ENCODE data around the gene ID1.

The ID1 gene, protein sequence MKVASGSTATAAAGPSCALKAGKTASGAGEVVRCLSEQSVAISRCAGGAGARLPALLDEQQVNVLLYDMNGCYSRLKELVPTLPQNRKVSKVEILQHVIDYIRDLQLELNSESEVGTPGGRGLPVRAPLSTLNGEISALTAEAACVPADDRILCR

DNA sequence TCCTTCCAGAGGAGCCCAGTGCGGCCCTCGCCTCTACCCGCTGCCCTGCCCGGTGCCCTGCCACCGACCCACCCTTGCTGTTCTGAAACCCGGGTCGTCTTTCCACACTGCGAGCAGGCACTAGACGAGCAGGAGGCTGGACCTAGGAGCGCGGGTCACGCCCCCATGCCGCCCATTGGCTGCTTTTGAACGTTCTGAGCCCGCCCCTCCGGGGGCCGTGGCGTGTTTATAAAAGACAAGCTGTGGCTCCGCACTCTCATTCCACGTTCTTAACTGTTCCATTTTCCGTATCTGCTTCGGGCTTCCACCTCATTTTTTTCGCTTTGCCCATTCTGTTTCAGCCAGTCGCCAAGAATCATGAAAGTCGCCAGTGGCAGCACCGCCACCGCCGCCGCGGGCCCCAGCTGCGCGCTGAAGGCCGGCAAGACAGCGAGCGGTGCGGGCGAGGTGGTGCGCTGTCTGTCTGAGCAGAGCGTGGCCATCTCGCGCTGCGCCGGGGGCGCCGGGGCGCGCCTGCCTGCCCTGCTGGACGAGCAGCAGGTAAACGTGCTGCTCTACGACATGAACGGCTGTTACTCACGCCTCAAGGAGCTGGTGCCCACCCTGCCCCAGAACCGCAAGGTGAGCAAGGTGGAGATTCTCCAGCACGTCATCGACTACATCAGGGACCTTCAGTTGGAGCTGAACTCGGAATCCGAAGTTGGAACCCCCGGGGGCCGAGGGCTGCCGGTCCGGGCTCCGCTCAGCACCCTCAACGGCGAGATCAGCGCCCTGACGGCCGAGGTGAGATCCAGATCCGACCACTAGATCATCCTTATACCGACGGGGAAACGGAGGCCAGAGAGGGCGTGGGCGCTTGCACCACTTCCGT lies at the start of gene ID1:
Gene ID1 (plus strand): TSS at position 259 of the 871 bp plus-strand sequence. CDS start 99 bp downstream, at position 358.
- peak; percentile 98 for DNase-seq

DNA sequence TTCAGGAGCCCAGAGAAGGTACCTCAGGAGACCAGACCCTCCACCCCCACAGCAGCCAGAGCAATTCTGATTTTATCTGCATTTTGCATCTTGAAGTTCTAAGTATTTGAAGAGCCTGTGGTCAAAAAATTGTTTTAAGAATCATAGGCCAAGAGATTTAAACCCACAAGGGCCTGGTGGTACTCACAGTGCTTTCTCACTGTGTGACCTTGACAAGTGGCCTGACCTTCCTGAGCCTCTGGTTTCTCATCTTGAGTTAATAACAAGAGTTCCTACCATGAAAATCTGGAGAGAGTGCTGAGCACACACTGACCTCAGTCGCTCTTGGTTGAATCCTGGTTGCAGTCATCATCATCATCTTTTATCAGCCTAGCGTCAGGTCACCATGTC lies 45.4 kb upstream of the ID1 start:
- no peak for DNase-seq

DNA sequence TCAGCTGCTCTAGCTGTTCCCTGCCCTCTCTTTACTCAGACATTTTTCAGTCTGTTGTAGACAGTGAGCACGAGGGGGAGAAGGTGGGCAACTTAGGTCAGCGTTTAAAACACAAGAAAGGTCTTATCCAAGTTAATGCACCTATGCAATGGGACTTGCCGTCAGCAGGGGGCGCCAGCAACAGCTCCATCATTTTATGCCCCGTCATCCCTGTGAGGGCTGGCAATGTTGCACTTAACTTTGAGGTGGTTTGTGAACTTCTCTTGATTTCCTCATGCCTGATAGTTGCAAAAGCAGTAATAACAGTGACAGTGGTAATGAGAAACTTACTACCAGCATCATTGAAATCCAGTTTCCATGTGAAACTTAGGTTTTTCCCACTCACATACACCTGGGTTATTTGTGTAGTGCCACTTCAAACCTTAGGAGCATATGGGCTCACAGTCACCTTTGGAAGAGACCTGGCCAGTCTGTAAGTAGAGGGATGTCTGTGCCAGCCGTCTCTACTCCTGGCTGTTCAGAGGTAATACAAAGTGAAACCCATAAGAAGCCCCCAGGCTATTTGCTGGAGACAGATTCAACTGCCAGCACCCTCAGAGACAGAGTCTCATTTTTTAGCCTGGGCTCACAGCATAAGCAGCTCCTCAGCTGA lies 44.9 kb upstream of the ID1 start:
- peak; percentile 51 for DNase-seq

DNA sequence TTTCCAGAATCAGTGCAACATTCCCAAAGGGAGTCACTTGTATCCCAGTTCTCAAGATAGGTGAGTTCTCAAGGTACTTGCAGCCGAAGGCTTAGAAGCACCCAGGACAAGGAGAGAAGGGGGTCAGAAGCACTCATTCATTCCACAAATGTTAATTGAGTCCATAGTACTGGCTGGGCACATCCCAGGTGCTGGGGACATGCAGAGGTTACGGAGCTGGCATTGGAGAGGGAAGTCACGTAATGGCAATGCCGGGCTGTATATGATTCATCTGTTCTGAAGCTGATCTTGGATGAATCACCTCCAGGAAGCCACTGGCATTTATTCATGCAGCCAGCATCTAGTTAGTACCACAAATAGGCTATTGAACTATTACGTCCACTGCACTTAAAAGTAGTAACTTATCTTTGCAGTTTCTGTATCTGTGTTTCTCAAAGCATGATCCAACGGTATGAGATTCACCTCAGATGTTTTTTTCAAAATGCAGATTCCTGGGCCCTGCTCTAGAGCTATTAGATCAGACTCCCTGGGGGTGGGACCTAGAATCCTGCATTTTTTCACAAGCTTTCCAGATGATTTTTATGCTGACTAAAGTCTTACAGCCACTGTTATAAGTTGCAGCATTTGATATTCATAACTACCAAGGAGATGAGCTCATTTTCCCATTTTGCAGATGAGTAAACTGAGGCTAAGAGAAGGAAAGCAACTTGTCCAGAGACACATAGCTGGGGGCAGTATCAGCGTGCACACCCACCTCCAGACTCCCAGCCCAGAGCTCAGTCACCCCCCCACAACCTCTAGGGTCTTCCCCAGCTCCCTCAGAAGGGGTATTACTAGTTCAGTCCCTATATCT lies 44.1 kb upstream of the ID1 start:
- no peak for DNase-seq

DNA sequence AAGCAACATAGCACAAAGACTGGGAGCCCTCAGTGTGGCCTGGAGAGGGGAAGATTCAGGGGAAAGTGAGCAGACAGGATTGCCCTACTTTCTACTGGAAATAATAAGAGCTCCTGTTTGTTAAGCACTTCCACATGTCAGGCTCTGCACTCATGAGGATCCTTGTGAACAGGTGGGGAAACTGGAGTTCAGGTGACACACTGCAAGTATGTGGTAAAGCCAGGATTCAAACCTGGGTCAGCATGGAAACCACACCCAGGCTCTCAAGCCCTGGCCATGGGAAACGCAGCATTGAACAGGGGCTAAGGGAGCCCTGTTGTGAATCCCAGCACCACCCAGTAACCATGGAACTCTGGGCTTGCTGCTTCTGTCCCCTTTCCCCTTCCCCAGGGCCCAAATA lies 42.8 kb upstream of the ID1 start:
- no peak for DNase-seq

DNA sequence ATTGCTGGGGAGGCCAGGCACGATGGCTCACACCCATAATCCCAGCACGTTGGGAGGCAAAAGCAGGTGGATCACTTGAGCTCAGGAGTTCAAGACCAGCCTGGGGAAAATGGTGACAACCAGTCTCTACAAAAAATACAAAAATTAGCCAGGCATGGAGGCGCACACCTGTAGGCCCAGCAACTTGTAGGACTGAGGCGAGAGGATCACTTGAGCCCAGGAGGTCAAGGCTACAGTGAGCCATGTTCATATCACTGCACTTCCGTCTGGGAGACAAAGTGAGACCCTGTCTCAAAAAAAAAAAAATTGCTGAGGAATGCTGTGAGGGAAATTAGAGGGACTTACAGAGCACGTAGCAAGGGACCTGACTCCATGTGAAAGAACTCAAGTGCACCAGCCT lies 40.8 kb upstream of the ID1 start:
- DNase-seq: no peak

DNA sequence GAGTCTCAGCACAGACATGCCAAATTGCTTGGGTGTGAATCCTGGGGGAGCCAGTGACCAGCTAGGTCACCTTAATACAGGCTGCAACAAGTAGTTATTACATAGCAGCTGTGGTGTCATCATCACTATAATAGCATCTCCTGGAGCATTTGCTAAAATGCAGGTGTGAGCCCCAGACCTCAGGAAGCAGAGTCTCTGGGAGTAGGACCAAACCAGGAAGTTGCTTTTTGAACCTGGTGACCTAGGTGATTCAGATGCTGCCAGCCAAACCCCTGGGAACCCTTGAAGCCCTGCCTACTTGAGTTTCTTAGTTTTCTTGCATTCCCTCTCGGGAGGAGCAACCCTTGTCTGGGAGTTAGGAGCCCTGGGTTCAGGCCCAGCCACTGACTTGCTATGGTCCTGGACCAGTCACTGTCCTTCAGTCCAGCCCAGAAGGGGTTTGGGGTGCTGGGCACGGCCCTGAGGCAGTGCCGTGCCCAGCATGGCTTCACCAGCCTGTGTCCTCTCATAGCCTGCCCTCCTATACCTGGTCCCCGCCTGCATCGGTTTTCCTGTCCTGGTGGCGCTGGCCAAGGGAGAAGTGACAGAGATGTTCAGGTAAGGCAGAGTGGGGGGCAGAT lies 39.3 kb upstream of the ID1 start:
- DNase-seq: no peak

DNA sequence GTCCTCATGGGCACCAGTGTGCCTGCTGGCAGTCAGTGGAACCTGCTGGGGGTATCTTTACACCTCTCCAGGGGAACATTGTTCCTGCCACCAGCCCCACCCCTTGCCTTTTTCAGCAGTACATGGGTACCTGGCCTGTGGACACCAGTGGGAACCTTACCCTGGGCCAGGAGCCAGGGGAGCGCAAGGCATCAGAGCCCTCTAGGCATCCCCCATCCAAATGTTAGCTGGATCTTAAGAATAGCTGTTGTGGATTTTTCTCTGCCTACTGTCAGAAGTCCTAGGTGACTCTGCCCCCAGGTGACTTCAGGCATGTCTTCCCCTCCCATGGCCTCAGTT lies 38.8 kb upstream of the ID1 start:
- no peak for DNase-seq

DNA sequence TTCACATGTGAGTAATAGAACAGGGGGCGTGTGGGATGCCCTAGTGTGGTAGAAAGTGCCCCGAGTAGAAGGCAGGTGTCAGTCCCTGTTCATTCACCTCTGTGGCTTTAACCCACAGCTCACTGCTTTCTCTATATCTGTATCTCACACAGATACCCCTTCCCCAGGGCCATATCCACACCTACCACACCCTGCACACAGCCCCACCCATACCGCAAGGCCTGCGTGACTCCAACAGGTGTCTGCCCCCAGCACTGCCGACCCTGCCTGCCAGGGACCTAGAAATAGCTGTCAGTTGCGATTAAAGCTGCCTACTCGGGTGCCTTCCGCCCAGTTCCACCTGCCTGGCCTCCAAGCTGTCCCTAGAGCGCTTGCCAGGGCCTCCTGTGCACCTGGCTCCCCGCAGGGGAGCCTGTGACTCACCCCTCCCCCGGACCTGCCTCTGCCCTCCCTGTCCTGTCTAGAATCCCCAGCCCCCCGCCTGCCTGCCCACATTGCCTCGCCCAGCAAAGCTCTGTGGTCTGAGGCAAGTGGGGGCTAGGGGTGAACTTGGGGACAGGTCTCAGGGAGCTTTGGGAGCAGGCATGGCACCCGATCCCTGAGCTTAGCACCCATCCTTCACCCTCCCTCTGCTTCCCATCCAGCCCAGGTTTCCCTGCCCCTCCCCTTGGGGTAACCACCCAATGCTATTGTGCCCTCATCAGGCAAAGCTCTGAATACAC lies 38.3 kb upstream of the ID1 start:
- DNase-seq: no peak

DNA sequence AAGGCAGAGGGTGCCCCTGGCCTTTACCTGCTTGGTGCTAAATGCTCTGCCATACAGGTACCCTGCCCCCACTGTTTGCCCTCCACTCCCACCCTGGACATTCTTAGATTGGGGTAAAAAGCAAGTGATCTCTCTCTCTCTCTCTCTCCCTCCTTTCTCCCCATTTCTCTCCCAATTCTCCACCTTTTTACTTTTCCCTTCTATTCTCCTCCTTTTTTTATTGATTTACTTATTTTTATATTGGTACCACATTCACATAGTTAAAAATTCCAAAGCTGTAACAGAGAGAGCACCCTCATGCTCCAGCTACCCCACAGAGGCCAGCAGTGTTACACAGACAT lies 37.7 kb upstream of the ID1 start:
- no peak for DNase-seq

DNA sequence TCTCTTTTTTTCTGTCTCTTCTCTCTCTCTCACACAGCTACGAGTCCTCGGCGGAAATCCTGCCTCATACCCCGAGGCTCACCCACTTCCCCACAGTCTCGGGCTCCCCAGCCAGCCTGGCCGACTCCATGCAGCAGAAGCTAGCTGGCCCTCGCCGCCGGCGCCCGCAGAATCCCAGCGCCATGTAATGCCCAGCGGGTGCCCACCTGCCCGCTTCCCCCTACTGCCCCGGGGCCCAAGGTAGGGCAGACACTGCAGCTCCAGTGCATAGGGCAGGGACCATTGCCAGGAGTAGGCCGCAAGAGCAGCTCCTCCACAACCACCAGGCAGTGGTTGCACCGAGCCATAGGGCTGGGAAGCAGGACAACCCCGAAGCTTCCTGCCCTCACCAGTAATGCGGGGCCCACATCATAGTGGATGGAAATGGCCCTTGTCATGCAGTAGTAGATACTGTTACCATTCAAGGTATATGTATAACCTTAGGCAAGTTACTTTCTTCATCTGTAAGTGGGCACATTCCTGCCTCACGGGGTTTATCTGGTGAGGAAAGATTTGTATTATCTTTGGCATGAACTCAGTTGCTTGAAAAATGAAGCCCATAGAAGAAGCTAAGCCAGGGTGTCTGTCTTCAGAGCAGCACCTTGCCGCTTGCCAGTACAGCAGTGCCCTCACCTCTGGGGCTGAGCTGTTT lies 36.9 kb upstream of the ID1 start:
- DNase-seq: no peak

DNA sequence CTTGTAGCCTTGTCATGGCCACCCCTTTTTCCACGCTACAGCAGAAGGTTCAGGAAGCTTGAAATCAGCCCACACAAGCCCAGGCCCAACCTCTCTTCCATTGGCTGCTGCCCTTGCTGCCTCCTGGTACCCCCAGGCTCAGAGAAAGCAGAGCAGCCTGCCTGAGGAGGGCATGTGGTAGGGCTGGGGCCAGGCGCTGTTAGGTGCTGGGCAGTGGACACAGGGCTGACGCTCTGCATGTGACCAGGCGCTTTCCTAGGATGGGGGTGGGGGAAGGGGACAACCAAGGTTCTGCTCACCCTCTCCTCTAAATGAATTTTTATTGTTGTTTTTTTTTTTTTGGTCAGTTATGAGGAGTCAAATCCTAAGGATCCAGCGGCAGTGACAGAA lies 36.3 kb upstream of the ID1 start:
- no peak for DNase-seq

DNA sequence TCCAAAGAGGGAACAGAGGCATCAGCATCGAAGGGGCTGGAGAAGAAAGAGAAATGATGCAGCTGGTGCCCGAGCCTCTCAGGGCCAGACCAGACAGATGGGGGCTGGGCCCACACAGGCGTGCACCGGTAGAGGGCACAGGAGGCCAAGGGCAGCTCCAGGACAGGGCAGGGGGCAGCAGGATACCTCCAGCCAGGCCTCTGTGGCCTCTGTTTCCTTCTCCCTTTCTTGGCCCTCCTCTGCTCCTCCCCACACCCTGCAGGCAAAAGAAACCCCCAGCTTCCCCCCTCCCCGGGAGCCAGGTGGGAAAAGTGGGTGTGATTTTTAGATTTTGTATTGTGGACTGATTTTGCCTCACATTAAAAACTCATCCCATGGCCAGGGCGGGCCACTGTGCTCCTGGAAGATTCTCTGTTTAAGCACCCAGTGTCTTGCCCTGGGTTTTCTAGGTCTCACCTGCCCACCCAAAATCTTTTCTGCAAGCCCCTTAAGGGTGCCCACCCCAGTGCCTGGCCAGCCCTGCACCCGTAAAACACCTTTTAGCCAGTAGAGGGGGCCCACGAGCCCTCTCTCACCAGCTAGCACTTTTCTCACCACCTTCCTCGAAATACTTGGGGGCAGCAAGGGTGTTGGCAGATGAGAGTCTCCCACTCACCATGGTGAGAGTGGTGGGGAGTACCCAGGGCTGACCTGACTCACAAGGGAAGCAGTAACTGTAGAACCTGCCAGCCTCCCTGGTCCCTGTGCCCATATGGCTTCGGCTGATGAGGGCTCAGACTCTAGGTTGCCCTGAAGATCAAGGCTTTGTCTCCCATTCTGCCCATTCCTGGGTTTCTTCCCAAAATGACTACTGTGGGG lies 35.7 kb upstream of the ID1 start:
- peak; percentile 80 for DNase-seq

DNA sequence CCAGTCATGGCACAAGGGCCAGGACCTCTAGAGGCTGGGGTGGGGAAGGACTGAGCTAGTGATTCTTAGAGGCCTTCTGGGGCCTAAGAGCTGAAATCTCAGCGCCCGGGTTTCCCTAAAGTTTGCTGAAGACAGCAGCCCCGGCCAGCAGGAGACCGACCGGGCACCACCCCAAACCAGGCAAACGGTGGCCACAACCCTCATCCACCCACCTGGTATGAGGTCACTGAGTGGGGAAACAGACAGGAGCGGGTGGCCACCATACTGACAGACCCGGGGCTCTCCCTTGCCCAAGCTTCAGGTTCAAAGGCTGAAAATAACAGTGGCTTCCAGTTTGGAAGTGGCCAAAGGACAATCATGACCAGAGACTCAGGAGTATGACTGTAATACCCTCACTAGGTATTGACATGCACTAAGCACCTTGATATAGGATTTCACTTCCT lies 35.0 kb upstream of the ID1 start:
- no peak for DNase-seq

DNA sequence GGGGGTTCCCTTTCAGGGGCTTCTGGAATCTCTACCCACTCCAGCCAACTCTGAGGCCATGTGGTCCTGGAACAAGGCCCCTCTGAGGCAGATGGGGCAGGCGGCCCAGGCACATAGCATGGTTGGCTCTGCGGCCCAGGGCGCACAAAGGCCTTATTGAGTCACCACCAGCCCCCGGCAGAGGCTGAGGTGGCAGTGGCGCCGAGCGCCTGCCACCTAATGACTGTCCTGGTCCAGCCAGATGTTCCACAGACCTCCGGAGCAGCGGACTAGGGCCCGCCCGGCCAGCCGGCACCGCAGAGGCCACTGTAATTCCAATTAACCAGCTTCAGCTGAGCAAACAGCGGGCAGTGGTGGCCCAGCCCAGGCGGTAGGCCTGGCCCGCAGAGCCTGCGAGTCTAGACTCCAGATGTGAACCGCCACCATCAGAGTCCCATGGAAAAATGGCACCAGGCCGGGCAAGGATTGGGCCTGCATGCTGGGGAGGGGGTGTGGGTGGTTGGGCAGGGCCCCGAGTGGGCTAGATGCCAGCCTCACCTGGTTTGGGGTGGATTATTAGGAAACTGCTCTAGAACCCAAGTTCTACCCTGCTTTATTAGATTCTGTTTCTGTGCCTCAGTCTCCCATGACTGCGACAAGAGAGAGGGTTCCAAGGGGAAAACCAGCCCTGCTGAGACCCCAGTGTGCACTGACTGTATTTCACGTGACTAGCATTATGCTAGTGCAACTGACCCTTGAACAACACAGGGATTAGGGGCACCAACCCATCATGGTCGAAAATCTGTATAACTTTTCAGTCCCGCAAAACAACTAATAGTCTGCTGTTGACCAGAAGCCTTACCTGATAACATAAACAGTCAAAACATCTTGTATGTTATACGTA lies 34.1 kb upstream of the ID1 start:
- DNase-seq: no peak

DNA sequence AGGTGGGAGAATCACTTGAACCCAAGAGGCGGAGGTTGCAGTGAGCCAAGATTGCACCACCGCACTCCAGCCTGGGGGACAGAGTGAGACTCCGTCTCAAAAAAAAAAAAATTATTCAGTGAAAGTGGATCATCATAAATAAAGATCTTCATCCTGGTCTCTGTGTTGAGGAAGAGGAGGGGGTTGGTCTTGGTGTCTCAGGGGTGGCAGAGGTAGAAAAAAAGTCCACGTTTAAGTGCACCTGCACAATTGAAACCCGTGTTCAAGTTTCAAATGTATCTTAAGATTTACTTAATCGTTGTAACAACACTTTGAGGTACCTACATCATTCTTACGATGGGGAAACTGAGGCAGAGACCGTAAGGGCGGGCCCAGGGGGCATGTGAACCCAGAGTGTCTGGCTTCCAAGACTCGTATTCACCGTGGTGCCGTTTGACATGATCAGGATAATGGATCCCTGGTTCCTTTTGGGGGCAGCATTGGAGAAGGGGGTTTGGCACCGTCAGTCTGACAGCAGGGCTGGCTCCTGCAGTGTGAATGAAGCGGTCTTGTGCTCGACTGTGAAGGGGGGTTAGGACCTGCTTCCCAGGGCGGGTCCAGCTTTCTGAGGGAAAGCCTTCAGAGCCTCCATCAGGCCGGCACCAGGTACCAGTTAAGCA lies 32.9 kb upstream of the ID1 start:
- peak; percentile 24 for DNase-seq

DNA sequence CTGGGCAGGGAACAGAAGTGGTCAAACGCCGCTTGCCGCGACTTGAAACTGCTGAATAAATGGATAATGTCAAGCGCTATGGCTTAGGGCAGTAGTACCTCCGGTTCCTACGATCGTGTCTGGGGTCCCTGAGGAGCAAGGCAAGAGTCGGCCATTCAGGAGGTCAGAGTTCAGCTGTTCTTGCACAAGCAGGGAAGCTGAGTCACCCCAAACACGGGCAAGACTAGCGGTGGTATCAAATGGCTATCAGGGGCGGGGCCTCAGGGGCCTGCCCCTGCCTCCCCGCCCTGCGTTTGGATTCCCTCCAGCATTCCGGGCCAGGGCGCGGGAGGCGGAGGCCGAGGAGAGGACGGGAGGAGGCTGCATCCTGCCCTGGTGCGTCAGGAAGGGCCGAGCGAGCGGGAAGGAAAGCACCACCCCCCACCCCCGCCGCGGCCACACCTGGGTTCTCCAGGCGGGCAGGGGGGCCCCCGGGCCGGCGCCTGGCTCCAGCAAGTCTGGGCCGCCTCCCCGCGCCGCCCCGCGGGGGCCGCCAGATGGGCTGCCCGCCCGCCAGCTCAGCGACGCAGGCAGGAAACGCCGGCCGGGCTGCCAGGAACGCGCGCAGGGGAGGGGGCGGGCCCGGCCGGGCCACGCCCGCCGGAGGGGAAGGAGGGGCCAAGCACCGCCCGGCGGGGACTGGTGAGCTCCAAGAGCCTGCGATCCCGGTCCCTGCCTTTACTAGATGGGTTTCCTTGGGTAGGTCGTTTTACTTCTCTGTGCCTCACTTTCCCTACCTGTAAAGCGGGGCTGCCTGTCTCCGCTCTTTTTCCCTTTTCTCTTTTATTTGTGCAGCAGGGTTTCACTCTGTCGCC lies 32.2 kb upstream of the ID1 start:
- peak; percentile 91 for DNase-seq
